ENCODE data around the gene CCDC136.

CCDC136 gene

GRCh38 chr7:128844777-128845311, 53.1 kb downstream of the CCDC136 start:
- no peak for DNase-seq

DNA sequence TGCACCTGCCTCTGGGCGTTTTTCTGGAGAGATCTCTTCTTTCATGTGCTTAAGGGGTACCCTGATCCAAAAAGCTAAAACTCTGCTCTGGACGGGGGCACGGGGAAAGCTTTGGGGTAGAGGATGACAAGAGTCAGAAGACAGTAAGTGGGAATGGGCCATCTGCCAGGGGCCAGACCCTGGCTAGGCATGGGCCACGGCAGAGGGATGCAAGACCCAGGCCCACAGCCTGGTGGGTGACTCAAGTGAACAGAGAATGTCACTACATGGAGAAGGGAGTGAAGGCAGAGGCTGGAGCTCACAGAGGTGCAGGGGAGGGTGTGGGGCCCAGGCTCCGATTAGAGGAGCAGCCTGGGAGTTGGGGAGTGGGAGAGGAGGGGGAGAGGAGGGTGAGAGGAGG, 53.7 kb downstream of the CCDC136 start:
- no peak for DNase-seq

- DNase-seq = no peak
Measured at GRCh38 chr7:128845987-128846386, 54.2 kb downstream of the CCDC136 start.

DNA sequence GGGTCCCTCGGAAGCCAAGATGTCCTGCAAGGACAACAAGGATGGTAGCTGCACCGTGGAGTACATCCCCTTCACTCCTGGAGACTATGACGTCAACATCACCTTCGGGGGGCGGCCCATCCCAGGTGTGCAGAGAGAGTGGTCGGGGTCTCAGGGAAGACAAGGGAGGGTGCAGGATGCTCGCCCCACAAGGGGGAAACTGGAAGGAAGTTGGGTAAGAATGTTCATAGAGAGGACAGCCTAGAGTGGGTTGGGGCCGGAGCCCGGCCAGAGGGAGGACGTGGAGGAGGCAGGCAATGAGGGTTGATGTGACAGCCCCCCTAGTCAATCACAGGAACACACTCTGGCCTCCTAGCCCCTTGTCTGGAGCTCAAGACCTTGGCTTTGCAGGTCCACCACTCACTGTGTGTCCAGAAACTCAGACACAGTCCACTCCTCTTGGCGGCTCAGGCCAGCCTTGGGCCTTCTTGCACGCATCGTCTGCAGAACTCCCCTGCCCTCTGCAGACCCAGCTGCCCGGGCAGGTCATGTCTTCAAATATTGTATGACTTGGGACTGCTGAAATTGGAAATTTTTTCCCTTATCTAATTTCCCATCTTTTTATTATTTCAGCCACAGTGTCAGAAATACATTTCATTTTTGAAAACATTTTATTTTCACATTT, 55.1 kb downstream of the CCDC136 start:
- DNase-seq = no peak

DNA sequence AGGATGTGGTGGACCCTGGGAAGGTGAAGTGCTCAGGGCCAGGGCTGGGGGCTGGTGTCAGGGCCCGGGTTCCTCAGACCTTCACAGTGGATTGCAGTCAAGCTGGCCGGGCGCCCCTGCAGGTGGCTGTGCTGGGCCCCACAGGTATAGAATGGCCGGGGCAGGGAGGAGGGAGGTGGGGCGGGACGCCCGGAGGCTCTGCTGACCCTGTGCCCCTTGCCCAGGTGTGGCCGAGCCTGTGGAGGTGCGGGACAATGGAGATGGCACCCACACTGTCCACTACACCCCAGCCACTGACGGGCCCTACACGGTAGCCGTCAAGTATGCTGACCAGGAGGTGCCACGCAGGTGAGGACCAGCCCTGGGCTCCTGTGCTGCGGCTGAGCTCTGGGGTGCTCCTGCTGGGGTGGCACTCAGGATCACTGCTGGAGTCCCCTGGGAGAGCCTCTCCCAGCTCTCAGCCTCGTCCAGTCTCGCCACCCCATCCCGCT, 56.0 kb downstream of the CCDC136 start:
- DNase-seq = no peak

DNA sequence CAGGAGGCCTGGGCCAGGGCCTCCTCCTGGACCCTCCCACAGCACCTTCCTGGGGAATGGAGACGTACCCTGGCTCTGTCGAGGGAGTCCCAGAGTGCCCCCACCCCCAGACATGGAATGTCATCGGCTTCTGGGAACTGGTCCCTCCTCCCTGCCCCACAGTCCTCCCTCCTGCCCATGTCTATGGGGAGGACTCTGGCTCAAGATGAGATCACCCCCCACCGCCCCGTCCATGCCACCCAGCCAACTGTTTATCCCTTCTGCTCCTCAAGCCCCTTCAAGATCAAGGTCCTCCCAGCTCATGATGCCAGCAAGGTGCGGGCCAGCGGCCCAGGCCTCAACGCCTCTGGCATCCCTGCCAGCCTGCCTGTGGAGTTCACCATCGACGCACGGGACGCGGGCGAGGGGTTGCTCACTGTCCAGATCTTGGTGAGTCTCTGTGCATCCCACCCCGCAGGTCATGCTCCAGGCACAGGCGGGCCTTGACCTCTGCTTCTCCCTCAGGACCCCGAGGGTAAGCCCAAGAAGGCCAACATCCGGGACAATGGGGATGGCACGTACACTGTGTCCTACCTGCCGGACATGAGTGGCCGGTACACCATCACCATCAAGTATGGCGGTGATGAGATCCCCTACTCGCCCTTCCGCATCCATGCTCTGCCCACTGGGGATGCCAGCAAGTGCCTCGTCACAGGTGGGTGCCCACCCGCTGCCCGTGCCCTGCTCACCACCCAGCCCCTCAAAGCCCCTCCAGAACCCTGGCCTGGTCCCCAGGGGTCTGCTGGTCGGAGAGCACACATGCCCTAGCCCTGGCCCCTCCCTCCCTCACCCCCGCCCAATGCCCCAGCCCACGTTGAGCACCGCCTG, 56.8 kb downstream of the CCDC136 start:
- no peak for DNase-seq

DNA sequence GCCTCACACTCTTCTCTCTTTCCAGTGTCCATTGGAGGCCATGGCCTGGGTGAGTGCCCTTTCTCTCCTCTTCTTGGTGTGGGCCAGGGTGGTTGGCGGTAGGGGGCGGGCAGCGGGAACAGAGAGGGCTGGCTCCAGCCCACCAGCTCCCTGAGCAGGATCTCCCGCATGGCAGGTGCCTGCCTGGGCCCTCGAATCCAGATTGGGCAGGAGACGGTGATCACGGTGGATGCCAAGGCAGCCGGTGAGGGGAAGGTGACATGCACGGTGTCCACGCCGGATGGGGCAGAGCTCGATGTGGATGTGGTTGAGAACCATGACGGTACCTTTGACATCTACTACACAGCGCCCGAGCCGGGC, 57.4 kb downstream of the CCDC136 start:
- no peak for DNase-seq

- DNase-seq = no peak
Measured at GRCh38 chr7:128849804-128850490, 58.2 kb downstream of the CCDC136 start.

DNA sequence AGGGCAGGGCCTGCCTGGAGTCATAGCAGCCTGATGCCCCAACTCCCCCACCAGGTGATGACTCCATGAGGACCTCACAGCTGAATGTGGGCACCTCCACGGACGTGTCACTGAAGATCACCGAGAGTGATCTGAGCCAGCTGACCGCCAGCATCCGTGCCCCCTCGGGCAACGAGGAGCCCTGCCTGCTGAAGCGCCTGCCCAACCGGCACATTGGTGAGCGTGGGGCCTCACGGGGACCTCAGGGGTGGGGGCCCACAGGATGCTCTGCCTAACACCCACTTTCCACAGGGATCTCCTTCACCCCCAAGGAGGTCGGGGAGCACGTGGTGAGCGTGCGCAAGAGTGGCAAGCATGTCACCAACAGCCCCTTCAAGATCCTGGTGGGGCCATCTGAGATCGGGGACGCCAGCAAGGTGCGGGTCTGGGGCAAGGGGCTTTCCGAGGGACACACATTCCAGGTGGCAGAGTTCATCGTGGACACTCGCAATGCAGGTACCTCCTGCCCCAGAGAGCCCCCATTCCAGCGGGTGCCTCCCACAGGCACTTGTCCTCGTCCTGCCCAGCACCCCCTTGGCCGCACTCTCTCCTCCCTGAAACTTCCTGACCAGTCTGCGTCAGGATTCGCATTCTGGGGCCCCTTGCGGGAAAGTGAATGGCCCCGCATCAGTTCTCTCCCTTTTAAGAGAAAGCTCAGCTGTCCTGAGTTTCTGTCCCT, 60.9 kb downstream of the CCDC136 start:
- no peak for DNase-seq

DNA sequence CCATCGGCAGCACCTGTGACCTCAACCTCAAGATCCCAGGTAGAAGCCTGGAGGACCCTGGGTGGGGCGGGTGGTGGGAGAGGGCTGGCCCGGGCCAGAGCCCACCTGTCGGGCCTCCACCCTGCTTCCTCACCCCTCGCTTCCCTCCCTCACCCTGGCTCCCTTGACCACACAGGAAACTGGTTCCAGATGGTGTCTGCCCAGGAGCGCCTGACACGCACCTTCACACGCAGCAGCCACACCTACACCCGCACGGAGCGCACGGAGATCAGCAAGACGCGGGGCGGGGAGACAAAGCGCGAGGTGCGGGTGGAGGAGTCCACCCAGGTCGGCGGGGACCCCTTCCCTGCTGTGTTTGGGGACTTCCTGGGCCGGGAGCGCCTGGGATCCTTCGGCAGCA, 62.0 kb downstream of the CCDC136 start:
- DNase-seq = no peak

- no peak for DNase-seq
Measured at GRCh38 chr7:128854396-128854795, 62.6 kb downstream of the CCDC136 start.

GRCh38 chr7:128855559-128855958, 63.8 kb downstream of the CCDC136 start:
- no peak for DNase-seq

DNA sequence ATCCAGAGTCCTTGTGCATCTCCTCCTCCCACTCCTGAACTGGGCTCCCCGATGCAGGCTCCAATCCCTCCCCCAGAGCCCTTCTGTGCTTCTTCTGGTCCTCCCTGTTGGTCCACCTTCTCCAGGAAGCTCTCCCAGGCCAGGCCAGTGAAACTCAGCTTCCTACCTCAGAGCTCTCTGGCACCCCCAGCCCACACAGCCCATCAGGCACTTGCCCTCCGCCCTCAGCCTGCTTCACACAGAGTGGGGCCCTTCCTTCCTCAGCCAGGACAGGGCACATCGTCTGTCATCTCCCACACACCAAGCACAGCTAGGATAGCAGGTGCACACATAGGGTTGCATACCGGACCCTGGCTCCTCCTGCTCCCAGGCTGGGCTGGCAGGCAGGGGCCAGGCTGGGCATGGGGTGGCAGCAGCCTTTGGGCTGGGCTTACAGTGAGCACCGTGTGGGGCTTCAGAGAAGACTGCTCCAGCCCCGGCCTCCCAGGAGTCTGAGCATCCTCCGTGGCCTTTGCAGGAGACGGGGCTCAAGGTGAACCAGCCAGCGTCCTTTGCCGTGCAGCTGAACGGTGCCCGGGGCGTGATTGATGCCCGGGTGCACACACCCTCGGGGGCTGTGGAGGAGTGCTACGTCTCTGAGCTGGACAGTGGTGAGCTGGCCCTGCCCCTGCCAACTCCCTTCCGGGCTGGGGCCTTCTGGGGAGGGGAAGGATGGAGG, 64.4 kb downstream of the CCDC136 start:
- no peak for DNase-seq

DNA sequence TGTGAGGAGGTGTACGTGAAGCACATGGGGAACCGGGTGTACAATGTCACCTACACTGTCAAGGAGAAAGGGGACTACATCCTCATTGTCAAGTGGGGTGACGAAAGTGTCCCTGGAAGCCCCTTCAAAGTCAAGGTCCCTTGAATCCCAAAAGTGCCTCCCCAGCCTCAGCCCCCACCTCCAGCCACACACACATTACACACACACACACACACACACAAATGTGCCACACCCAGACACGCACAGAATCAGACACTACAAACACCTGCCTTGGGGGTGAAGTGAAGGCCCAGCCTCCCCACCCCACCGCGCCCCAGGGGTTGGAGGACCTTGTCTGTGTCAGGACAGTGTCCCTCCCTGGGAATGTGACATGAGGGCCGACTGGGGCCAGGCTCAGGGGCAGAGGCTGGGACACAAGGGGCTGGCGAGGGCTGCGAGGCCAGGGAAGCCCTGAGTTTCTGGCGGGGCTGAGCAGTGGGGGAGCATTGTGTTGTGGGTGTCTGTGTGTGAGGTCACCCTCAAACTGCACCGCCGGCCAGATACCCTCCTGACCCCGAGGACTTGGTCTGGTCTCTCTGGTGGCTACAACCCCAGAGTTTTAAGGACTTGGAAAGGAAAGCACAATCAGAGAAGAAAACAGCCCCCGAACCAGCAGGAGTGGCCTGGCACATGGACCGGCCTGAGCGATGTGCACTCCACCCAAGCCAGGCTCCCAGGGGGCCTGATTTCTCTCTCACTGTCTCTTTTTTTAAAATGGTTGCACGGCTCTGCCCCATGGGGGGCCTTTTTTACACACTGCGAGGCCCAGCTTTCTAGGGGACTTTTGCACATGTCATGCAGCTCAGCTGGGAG, 66.8 kb downstream of the CCDC136 start:
- no peak for DNase-seq

GRCh38 chr7:128859232-128860157, 67.7 kb downstream of the CCDC136 start:
- DNase-seq = no peak

DNA sequence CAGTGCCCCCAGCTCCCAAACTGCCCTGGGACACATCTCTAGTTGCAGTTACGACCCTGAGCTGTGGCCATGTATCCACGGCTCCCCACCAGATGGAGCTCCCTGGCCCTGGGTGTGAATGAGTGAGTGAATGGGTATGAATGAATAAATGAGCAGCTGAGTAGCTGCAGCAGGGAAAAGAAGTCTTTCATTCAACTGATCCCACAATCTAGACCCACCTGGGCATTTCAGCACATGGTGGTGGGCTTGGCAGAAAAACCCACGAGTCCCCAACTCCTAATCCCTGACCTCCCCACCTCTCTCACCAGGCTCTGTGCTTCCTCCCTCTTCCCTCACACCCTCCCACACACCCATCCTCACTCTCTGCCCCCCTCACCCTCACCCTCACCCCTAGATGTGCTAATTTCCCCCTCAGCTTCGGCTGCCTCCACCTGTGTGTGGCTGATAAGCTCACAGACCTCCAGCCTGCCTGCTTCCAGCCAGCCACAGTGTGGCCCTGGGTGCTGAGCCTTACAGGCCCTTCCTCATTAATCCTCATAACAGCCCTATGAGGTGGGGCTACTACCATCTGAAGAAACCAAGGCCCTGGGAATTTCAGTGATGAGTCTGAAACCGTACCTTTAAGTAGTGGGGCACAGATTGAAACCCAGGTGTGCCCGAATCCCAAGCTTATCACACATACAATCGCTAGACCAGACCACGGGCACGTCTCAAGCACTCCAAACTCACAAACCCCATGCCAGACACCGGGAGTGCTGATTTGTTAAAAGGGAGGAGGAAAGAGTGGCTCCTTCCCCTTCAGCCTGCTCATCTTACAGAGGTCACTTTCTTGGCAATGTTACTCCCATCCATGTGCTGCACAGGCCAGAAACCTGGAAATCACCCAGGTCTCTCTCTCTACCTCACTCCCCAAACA, 68.6 kb downstream of the CCDC136 start:
- peak in 1 of 14 donors; percentile 37 for DNase-seq

DNA sequence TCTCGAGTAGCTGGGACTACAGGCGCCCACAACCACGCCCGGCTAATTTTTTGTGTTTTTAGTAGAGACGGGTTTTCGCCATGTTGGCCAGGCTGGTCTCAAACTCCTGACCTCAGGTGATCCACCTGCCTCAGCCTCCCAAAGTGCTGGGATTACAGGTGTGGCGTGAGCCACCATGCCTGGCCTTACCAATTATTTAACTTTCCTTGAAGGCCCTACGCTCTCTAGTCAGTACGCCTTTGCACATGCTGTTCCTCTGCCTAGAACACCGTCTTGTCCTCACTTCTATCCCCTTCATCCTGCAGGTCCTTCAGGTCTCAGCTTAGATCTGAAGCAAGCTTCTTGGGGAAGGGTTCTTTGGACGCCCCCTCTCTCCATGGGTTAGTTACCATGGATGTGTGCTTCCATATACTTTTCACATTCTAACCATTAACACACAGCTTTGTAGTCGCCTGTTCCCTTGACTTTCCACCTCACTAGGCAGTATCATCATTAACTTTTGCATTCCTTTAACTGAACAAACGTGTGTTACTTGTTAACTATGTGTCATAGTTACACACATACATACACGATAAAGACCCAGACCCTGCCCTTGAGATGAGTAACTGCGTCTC, 70.3 kb downstream of the CCDC136 start:
- no peak for DNase-seq
